ENCODE measurements around the gene TARM1. TPM values are rescaled to one million over a fixed set of nuclear protein-coding genes. Genes with fewer than 3 reads are reported as not detected.

The TARM1 gene
- total RNA-seq: not detected in 2 replicates

- intact Hi-C loops (cut with micrococcal nuclease): no loop called here
Measured at GRCh38 chr19:54081032-54081431, at the start of gene TARM1. Gene TARM1 (minus strand): TSS chr19:54081365. CDS start chr19:54081340, 25 bp downstream.

DNA sequence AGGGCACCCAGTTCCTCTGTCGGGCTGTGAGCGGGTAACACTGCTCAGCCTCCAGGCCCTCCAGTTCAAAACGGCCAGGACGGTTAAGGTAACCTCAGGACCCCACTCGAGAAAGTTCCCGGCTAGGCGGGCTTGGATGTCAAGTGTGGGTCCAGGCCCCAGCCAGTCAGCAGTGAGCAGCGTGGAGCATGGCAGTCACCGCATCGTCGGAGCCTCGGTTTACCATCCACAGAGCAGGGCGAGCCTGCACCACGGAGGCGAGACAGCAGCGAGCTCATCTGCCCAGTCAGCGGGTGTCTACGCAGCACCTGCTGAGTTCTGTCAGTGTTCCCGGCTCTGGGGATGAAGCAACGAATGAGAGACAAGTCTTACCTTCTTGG is 48.4 kb upstream of the TARM1 start:
- intact Hi-C loops (cut with micrococcal nuclease): no loop called here

- intact Hi-C loops (cut with micrococcal nuclease): no loop called here
Measured at GRCh38 chr19:54128796-54129616, 47.8 kb upstream of the TARM1 start.

- intact Hi-C loops (cut with micrococcal nuclease): no loop called here
Measured at GRCh38 chr19:54128441-54128725, 47.2 kb upstream of the TARM1 start.

GRCh38 chr19:54127688-54128440 is 46.7 kb upstream of the TARM1 start:
- intact Hi-C loops (cut with micrococcal nuclease): no loop called here

- intact Hi-C loops (cut with micrococcal nuclease): no loop called here
Measured at GRCh38 chr19:54125713-54126112, 44.5 kb upstream of the TARM1 start.

DNA sequence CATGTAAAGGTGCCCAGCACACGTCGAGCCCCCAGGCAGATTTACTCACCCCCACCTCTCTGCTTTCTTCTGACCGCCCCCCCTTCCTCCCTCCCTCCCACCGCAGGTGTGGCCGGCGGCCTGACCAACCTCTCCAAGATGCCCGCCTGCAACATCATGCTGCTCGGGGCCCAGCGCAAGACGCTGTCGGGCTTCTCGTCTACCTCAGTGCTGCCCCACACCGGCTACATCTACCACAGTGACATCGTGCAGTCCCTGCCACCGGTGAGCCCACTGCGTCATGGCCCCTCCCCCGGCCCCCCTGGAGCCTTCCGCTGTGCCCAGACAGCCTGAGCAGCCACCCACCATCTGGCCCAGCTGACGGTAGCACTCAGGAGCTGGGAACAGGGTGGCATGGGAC is 43.2 kb upstream of the TARM1 start:
- intact Hi-C loops (cut with micrococcal nuclease): no loop called here

- intact Hi-C loops (cut with micrococcal nuclease): no loop called here
Measured at GRCh38 chr19:54123682-54124081, 42.5 kb upstream of the TARM1 start.

- intact Hi-C loops (cut with micrococcal nuclease): no loop called here
Measured at GRCh38 chr19:54121259-54121658, 40.1 kb upstream of the TARM1 start.

DNA sequence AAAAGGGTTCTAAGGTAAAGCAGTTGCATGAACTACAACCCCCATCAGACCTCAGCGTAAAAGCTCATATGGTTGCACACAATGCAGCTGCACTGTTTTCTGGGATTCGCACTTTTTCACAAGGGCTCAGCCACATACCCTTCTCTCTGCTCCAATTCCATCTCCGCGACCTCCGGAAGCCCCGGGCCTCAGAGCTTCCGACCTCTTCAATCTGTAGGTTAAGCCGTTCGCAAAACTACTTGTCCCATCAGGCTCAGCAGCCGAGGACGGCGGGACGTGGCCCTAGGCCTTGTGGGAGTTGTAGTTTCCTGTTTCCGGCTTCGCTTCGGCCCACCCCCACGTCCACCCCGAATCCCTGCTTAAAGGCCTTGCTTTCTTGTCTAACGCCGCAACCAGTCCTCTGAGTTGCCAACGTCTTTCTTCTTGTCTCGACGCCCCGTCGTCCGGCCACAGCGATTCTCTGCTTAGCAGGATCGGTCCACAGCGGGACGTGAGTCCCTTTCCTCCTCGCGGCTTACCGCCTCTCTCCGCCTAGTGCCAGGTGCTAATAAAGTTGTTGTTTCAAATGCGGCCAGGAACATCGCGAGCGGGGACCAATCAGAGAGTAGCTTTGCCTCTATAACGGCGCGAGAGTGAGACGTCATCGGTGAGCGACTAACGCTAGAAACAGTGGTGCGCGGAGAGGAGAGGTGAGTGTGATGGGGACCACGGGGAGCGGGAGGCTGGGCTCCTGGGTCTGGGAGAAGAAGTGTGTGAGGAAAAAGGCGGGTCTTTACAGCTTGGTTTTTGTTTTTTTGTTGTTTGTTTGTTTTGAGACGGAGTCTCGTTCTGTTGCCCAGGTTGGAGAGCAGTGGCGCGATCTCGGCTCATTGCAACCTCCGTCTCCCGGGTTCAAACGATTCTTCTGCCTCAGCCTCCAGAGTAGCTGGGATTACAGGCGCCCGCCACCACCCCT is 34.2 kb upstream of the TARM1 start, which contains the start of the genes PRPF31 and TFPT:
PRPF31 (plus strand) TSS at position 646 of the 955 bp plus-strand sequence. CDS start 2,525 bp downstream, outside the sequence.
TFPT (minus strand) TSS at position 549 of the 955 bp plus-strand sequence; CDS start at position 161, 388 bp downstream.
- intact Hi-C loops (cut with micrococcal nuclease): loop anchor here (1.0 to 2.0 kb wide), 6 partner anchors 13 to 247 kb away; partner anchors contain the start of genes CNOT3, LENG1, MBOAT7 and NDUFA3

DNA sequence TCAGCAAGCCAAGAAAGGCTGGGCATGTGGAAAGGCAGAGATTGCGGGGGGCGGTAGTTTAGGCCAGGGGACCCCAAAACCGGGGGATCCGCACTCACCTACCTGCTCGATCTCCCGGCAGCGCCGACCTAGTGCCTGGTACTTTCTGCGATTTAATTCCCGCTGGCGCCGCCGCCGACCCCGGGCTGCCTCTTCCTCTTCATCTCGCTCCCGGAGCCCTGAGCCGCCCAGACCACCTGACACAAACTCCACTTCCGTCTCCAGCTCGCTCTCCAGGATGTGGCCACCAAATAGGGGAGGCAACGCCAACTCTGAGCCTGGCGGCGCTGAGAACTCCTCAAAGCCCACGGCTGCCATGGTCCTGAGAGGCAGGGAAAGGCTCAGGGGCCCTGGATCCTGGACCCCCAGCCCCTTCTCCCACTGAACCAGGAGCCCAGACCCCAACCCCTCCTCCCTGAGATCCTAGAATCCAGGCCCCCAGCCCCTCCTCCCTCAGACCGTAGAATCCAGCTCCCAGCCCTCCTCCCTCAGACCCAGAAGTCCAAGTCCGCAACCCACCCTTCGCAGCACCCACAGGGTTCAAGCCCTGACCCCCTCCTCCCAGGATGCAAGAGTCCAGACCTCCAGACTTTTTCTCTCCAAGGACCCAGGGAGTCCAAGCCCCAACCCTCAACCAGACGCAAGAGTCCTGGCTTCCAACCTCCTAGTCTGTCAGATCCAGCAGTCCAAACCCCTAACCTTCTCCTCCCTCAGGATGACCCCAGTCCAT is 33.4 kb upstream of the TARM1 start:
- intact Hi-C loops (cut with micrococcal nuclease): loop anchor here (1.0 to 2.0 kb wide), 6 partner anchors 12 to 246 kb away; partner anchors contain the start of genes CNOT3, LENG1, MBOAT7 and NDUFA3

- intact Hi-C loops (cut with micrococcal nuclease): no loop called here
Measured at GRCh38 chr19:54109651-54110050, 28.5 kb upstream of the TARM1 start.

DNA sequence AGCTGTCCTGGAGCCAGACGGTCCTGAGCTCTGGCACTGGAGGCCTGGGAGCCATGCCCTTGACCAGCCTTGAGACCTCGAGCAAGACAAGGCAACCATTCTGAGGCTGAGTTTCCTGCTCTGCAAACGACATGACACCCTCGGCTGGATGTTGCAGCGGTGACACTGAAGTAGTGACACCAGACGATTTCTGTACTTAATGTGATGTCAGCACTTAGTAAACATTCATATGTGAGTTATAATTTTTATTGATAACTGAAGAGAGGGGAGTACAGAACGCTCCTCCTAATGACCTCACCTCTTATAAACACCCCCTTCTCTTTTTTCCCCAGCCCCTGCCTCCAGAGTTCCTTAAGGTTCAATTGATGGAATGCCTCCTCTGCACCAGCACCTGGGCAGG is 27.3 kb upstream of the TARM1 start:
- intact Hi-C loops (cut with micrococcal nuclease): no loop called here

DNA sequence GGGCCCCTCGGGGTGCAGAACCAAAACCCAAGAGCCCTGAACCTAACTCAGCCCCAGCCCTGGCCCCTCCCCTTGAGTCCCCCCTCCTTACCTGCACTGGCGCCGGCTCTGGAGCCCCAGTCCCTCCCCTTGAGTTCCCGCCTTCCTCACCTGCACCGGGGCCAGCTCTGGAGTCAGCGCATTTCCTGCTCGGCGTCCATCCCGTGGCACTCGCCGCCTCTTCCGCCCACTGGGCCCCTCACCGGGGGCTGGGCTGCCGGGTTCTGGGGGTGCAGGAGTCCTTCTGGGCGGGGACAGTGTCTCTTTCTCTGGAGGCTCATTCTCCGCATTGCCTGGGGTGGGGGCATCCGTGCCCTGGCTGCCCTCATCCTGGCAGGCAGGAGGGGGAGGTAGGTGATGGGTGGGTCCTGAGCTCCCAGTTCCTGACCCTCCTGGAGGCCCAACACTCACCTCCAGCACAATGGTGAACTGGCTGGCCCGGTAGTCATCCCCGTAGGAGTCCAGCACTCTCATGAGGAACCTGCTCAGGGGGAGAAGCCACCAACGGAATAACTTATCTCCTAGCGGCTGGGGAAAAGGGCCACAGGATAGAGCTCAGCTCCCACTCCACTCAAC is 26.8 kb upstream of the TARM1 start:
- intact Hi-C loops (cut with micrococcal nuclease): no loop called here

DNA sequence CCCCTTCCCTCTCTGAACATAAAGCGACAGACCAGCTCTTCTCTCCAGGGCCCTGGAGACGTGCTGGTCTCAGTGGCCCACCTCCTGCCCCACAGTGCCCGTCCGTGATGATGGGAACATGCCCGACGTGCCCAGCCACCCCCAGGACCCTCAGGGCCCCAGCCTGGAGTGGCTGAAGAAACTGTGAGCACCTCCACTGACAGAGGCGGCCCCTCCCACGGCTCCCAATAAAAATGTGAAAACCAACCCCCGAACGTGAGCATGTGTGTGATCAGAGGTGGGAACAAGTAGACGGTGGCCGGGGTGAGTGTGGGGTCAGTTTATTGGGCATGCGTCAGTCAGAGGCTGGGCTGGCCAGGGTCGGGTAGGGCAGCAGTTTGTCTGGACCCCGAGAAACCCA is 25.6 kb upstream of the TARM1 start:
- intact Hi-C loops (cut with micrococcal nuclease): no loop called here

- intact Hi-C loops (cut with micrococcal nuclease): no loop called here
Measured at GRCh38 chr19:54105796-54106195, 24.6 kb upstream of the TARM1 start.

DNA sequence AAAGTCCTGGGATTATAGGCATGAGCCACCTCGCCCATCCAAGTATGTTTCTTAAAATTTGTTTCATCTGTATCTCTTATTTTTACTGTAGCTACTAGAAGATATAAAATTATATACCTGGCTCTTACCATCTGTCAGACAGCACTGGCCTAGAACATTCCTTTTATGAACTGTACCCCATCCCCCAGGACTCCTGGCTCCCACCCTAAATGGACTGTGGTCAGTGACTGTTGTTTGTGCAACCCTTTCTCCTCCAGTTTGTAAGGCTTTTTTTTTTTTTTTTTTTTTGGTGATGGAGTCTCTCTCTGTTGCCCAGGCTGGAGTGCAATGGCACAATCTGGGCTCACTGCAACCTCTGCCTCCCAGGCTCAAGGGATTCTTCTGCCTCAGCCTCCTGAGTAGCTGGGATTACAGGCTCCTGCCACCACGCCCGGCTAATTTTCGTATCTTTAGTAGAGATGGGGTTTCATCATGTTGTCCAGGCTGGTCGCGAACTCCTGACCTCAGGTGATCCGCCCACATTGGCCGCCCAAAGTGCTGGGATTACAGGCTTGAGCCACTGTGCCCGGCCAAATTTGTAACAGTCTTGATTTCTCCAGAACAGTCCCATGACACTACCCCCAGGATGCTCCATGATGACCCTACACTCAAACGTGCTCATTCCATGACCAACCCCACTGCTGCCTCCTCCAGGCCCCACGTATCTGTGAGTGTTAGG is 24.0 kb upstream of the TARM1 start:
- intact Hi-C loops (cut with micrococcal nuclease): loop anchor here (5.0 kb wide), 1 partner anchor 357 kb away; the partner anchor contains the start of gene LENG9

GRCh38 chr19:54102421-54103169 is 21.4 kb upstream of the TARM1 start, which contains the start of gene NDUFA3:
Gene NDUFA3 (plus strand): TSS chr19:54102855. CDS start chr19:54102879, 24 bp downstream.
- intact Hi-C loops (cut with micrococcal nuclease): loop anchor here (1.0 to 5.0 kb wide), 5 partner anchors 13 to 360 kb away; partner anchors contain the start of genes CNOT3, LENG1, LENG9 and PRPF31
